Measurements from ENCODE around the gene CNTNAP2.

CNTNAP2 gene

GRCh38 chr7:147563669-147564068 lies 1447.1 kb downstream of the CNTNAP2 start (continued):
- no peak for TF ChIP-seq ZBTB49 (tag by site-specific recombination; IDR thresholded peaks at IDR 0.05; ENCODE audit: low read depth)

- Histone ChIP-seq H3K4me1 (ENCODE audit: control insufficient read depth, insufficient read depth, low read length) (no peaks in the 10 kb centered on the region), H3K36me3 (ENCODE audit: control insufficient read depth in 2 of 2, insufficient read depth in 1 of 2, low read length in 2 of 2) (no peaks in the 10 kb centered on the region), H3K9me3 (ENCODE audit: control insufficient read depth, insufficient read depth, low read depth, low read length) (no peaks in the 10 kb centered on the region), H3K4me3 (ENCODE audit: low read depth, low read length) (no peak overlapping the region), H3K27ac (ENCODE audit: extremely low read depth, low read depth, low read length) (no peak overlapping the region)
- POLR2A ChIA-PET = no interaction called here
- CTCF ChIA-PET = interaction anchor here (0.6 to 1.5 kb wide), 2 partner anchors 18 to 23 kb away, joined by 4 read pairs; no protein-coding TSS in a partner anchor
- TF ChIP-seq PRDM1 (tag by site-specific recombination; IDR thresholded peaks at IDR 0.05) (no peak), CTCF (tag by site-specific recombination; IDR thresholded peaks at IDR 0.05) (no peak), SP7 (tag by site-specific recombination; IDR thresholded peaks at IDR 0.05) (no peak), ZBTB11 (tag by site-specific recombination; conservative IDR thresholded peaks at IDR 0.05; ENCODE audit: low read depth) (no peak), ZNF23 (tag by site-specific recombination; IDR thresholded peaks at IDR 0.05; ENCODE audit: borderline replicate concordance) (no peak), ZSCAN23 (tag by site-specific recombination; IDR thresholded peaks at IDR 0.05) (no peak), ZNF768 (tag by site-specific recombination; IDR thresholded peaks at IDR 0.05) (no peak), ZNF239 (tag by site-specific recombination; IDR thresholded peaks at IDR 0.05) (no peak), ZNF701 (tag by site-specific recombination; IDR thresholded peaks at IDR 0.05) (no peak)
These were observed 1448.3 kb downstream of the CNTNAP2 start for GRCh38 chr7:147564786-147565476.

GRCh38 chr7:147567043-147567442 lies 1450.4 kb downstream of the CNTNAP2 start:
- no peak for TF ChIP-seq ZNF776 (tag by site-specific recombination; IDR thresholded peaks at IDR 0.05; ENCODE audit: borderline replicate concordance)
- TF ChIP-seq ZNF621 (tag by site-specific recombination; IDR thresholded peaks at IDR 0.05) = no peak
- TF ChIP-seq ZNF16 (tag by site-specific recombination; IDR thresholded peaks at IDR 0.05; ENCODE audit: low read depth) = no peak
- no peak for TF ChIP-seq BCL6B (tag by site-specific recombination; IDR thresholded peaks at IDR 0.05)
- no peak for TF ChIP-seq GLIS2 (tag by site-specific recombination; IDR thresholded peaks at IDR 0.05)
- TF ChIP-seq ZNF580 (tag by site-specific recombination; IDR thresholded peaks at IDR 0.05) = no peak
- no peak for TF ChIP-seq PBX3 (CRISPR knock-in tag; IDR thresholded peaks at IDR 0.05)
- H3K27ac ChIP-seq (ENCODE audit: extremely low read depth, low read depth, low read length) = no peak overlapping the region
- ChIA-PET CTCF (no interaction called here), POLR2A (no interaction called here)
- H3K4me3 ChIP-seq (ENCODE audit: low read depth, low read length) = no peak overlapping the region
- no peaks in the 10 kb centered on the region for H3K36me3 ChIP-seq (ENCODE audit: control insufficient read depth in 2 of 2, insufficient read depth in 1 of 2, low read length in 2 of 2)
- no peaks in the 10 kb centered on the region for H3K9me3 ChIP-seq (ENCODE audit: control insufficient read depth, insufficient read depth, low read depth, low read length)
- H3K4me1 ChIP-seq (ENCODE audit: control insufficient read depth, insufficient read depth, low read length) = no peaks in the 10 kb centered on the region
